Measurements from ENCODE around the gene CAMTA1. TPM values are rescaled to one million over a fixed set of nuclear protein-coding genes. Genes with fewer than 3 reads are reported as not detected.

Gene CAMTA1
- polyA plus RNA-seq, 1 donor from 2014 or later = 162 TPM

- H3K4me3 ChIP-seq (ENCODE audit: low read length) = no peak overlapping the region
- no peaks in the 10 kb centered on the region for H3K9me2 ChIP-seq (ENCODE audit: insufficient read depth, low read length)
- no peak overlapping the region for H3K4me2 ChIP-seq (ENCODE audit: low read length)
- no peak for TF ChIP-seq EP300 (conservative IDR thresholded peaks at IDR 0.05; ENCODE audit: poor library complexity, severe bottlenecking)
- no peak for TF ChIP-seq REST (IDR thresholded peaks at IDR 0.05; ENCODE audit: borderline replicate concordance)
- TF ChIP-seq SMC3 (conservative IDR thresholded peaks at IDR 0.05; ENCODE audit: poor library complexity) = no peak
- TF ChIP-seq MXI1 (conservative IDR thresholded peaks at IDR 0.05; ENCODE audit: poor library complexity, severe bottlenecking) = no peak
- TF ChIP-seq POLR2AphosphoS5 (IDR thresholded peaks at IDR 0.05) = peak; percentile 24
- TF ChIP-seq EZH2 (IDR thresholded peaks at IDR 0.05; ENCODE audit: borderline replicate concordance, insufficient read depth, low read length, poor library complexity, severe bottlenecking) = no peak
- no peak for TF ChIP-seq TAF1 (IDR thresholded peaks at IDR 0.05; ENCODE audit: low read depth)
- no peaks in the 10 kb centered on the region for H3K79me2 ChIP-seq (replicated peaks; ENCODE audit: insufficient read depth, low read length)
- H3K9me3 ChIP-seq (ENCODE audit: low read length) = no peaks in the 10 kb centered on the region
- no peak overlapping the region for H3K27ac ChIP-seq (ENCODE audit: low read length)
- no peak overlapping the region for H2AFZ ChIP-seq (ENCODE audit: low read depth, low read length)
- H3K27me3 ChIP-seq (ENCODE audit: insufficient read depth, low read depth, low read length) = no peaks in the 10 kb centered on the region
- H3K36me3 ChIP-seq (ENCODE audit: insufficient read depth, low read length) = no peaks in the 10 kb centered on the region
- H3F3A ChIP-seq (ENCODE audit: insufficient read depth, low read length, poor library complexity, severe bottlenecking) = no peaks in the 10 kb centered on the region
- H3K9ac ChIP-seq (ENCODE audit: low read length) = no peak overlapping the region
- no peaks in the 10 kb centered on the region for H4K20me1 ChIP-seq (ENCODE audit: insufficient read depth)
These were observed 321.3 kb downstream of the CAMTA1 start for GRCh38 chr1:7106442-7107108.

- Histone ChIP-seq H2AFZ (ENCODE audit: low read depth, low read length) (no peak overlapping the region), H3K9me3 (ENCODE audit: low read length) (no peaks in the 10 kb centered on the region), H3K4me2 (ENCODE audit: low read length) (no peak overlapping the region), H3K4me3 (ENCODE audit: low read length) (no peak overlapping the region), H3K27me3 (ENCODE audit: insufficient read depth, low read depth, low read length) (no peaks in the 10 kb centered on the region), H3K9me2 (ENCODE audit: insufficient read depth, low read length) (no peaks in the 10 kb centered on the region), H3K36me3 (ENCODE audit: insufficient read depth, low read length) (no peaks in the 10 kb centered on the region), H3F3A (ENCODE audit: insufficient read depth, low read length, poor library complexity, severe bottlenecking) (no peaks in the 10 kb centered on the region), H4K20me1 (ENCODE audit: insufficient read depth) (no peaks in the 10 kb centered on the region), H3K79me2 (replicated peaks; ENCODE audit: insufficient read depth, low read length) (no peaks in the 10 kb centered on the region), H3K9ac (ENCODE audit: low read length) (no peak overlapping the region), H3K27ac (ENCODE audit: low read length) (no peak overlapping the region)
- TF ChIP-seq RAD21 (conservative IDR thresholded peaks at IDR 0.05) (no peak), REST (IDR thresholded peaks at IDR 0.05; ENCODE audit: borderline replicate concordance) (no peak), CTCF (IDR thresholded peaks at IDR 0.05; ENCODE audit: poor library complexity, severe bottlenecking) (no peak), EZH2 (IDR thresholded peaks at IDR 0.05; ENCODE audit: borderline replicate concordance, insufficient read depth, low read length, poor library complexity, severe bottlenecking) (no peak), TAF1 (IDR thresholded peaks at IDR 0.05; ENCODE audit: low read depth) (no peak), MXI1 (conservative IDR thresholded peaks at IDR 0.05; ENCODE audit: poor library complexity, severe bottlenecking) (no peak), SMC3 (conservative IDR thresholded peaks at IDR 0.05; ENCODE audit: poor library complexity) (no peak), POLR2AphosphoS5 (IDR thresholded peaks at IDR 0.05) (no peak), EP300 (conservative IDR thresholded peaks at IDR 0.05; ENCODE audit: poor library complexity, severe bottlenecking) (no peak)
These were observed 322.0 kb downstream of the CAMTA1 start for GRCh38 chr1:7107109-7107830.

All from neural cell (in vitro differentiated cells).